Activated CD4-positive, alpha-beta T cell treated with anti-CD3 and anti-CD28 coated beads for 36 hours (primary cell): ENCODE results near the gene MSRB1. TPM values are rescaled to one million over a fixed set of nuclear protein-coding genes. Genes with fewer than 3 reads are reported as not detected.

Source experiments
- ATAC-seq: fragments of 200-7000 bp; cut with Tn5 transposase; one replicate; pipeline ENCODE4 v1.10.0; 2021; ENCODE audit warnings: mild to moderate bottlenecking, moderate library complexity
- CTCF ChIA-PET: fragments of 350-600 bp; sonication (Branson Sonifier 250); formaldehyde crosslinking; loops from one replicate; lab custom pipeline; 2021; ENCODE audit warnings: antibody characterized with exemption; lab: Charles Lee
- POLR2A ChIA-PET: fragments of 350-600 bp; sonication (Branson Sonifier 250); formaldehyde crosslinking; loops from one replicate; lab custom pipeline; 2021; ENCODE audit warnings: antibody characterized with exemption, inconsistent platforms; lab: Charles Lee
- DNase-seq: peaks from one replicate; pipeline ENCODE4 v3.0.0-alpha.2; 2020
- H3K27ac Mint-ChIP-seq: one replicate; pipeline ENCODE4 v1.8.0; 2021; ENCODE audit warnings: mixed read lengths
- H3K27me3 Mint-ChIP-seq: one replicate; pipeline ENCODE4 v1.8.0; 2021; ENCODE audit warnings: mixed read lengths
- H3K36me3 Mint-ChIP-seq: one replicate; pipeline ENCODE4 v1.8.0; 2021; ENCODE audit warnings: low read depth, mixed read lengths
- H3K4me1 Mint-ChIP-seq: one replicate; pipeline ENCODE4 v1.8.0; 2021; ENCODE audit warnings: mixed read lengths
- H3K4me3 Mint-ChIP-seq: one replicate; pipeline ENCODE4 v1.8.0; 2021; ENCODE audit warnings: mild to moderate bottlenecking, moderate library complexity, mixed read lengths
- H3K9me3 Mint-ChIP-seq: one replicate; pipeline ENCODE4 v1.8.0; 2021; ENCODE audit warnings: low read depth, mixed read lengths
- intact Hi-C, 2 experiments: fragments of 100-400 bp; cut with DNase I in 1 of 2; cut with micrococcal nuclease in 1 of 2; formaldehyde crosslinking; loops; one replicate each; pipeline versions ENCODE4 v1.14.2 to v1.15.1; 2022 to 2024; cut with DNase I, micrococcal nuclease
- total RNA-seq, 2 experiments: library from RNA; stranded (reverse); gene quantifications; one replicate each; pipeline ENCODE4 v1.2.3, GENCODE V29; 2021

MSRB1 gene
- 10 to 100 TPM; 17.3 to 21.8 TPM for total RNA-seq

- Mint-ChIP-seq H3K9me3 (no peaks in the 10 kb centered on the region), H3K4me1 (peaks cover 26% of the 10 kb centered on the region), H3K36me3 (peaks cover 4% of the 10 kb centered on the region), H3K27ac (peak within 1 kb of the TSS; percentile 82), H3K27me3 (no peaks in the 10 kb centered on the region), H3K4me3 (peak within 1 kb of the TSS; percentile 80)
- intact Hi-C loops, result loop anchor here (1.0 to 10.0 kb wide), 21 partner anchors 14 to 598 kb away; partner anchors contain the start of genes NDUFB10 (in 2 of the 2), CCNF (in 1 of the 2), E4F1 (in 1 of the 2) and GFER (in 1 of the 2)
- ATAC-seq, result peak; percentile 97
- peak; percentile 100 for DNase-seq
- ChIA-PET POLR2A (interaction anchor here (0.5 to 1.9 kb wide), 12 partner anchors 12 to 1225 kb away, joined by 3 to 14 read pairs (median 5); partner anchors contain the start of genes FAHD1, HAGH, LMF1 and NUBP2), CTCF (interaction anchor here (0.5 to 1.5 kb wide), 6 partner anchors 12 to 197 kb away, joined by 3 to 5 read pairs (median 4); partner anchors contain the start of gene RPL3L)
These were observed at the start of gene MSRB1 for GRCh38 chr16:1942810-1943726. Gene MSRB1 (minus strand): TSS chr16:1943199. CDS start chr16:1943156, 43 bp downstream.

- H3K4me1 Mint-ChIP-seq, result peaks cover 27% of the 10 kb centered on the region
- ChIA-PET CTCF (interaction anchor here (1.2 kb wide), 1 partner anchor 163 kb away, joined by 7 read pairs; the partner anchor contains the start of gene TRAF7), POLR2A (interaction anchor here (1.5 to 2.0 kb wide), 3 partner anchors 11 to 163 kb away, joined by 4 to 13 read pairs (median 7); partner anchors contain the start of genes NOXO1, RPS2 and TRAF7)
- H3K36me3 Mint-ChIP-seq, result peaks cover 3% of the 10 kb centered on the region
- no peak overlapping the region for H3K27ac Mint-ChIP-seq
- ATAC-seq, result peak; percentile 70
- peaks cover 15% of the 10 kb centered on the region for H3K27me3 Mint-ChIP-seq
- DNase-seq, result peak; percentile 100
- peak overlapping the region; percentile 56 for H3K4me3 Mint-ChIP-seq
- intact Hi-C loops, result loop anchor here (1.0 to 10.0 kb wide), 17 partner anchors 17 to 523 kb away; partner anchors contain the start of genes RPS2 (in 2 of the 2), ATP6V0C (in 1 of the 2), CCNF (in 1 of the 2) and CRAMP1 (in 1 of the 2)
- no peaks in the 10 kb centered on the region for H3K9me3 Mint-ChIP-seq
These were observed 49.1 kb upstream of the MSRB1 start for GRCh38 chr16:1991948-1992703.

GRCh38 chr16:1991588-1991947, 48.6 kb upstream of the MSRB1 start:
- no peak for DNase-seq

GRCh38 chr16:1991135-1991551, 48.1 kb upstream of the MSRB1 start:
- Mint-ChIP-seq H3K4me1 (peaks cover 21% of the 10 kb centered on the region), H3K27ac (peak overlapping the region; percentile 51), H3K4me3 (peak overlapping the region; percentile 56), H3K27me3 (peaks cover 15% of the 10 kb centered on the region), H3K9me3 (no peaks in the 10 kb centered on the region), H3K36me3 (peaks cover 11% of the 10 kb centered on the region)
- peak; percentile 72 for DNase-seq
- intact Hi-C loops, result loop anchor here in 1 of 2 experiments (5.0 to 10.0 kb wide), 3 partner anchors 219 to 524 kb away; partner anchors contain the start of genes ATP6V0C, CRAMP1, EME2 and IFT140
- ChIA-PET POLR2A (interaction anchor here (1.5 to 2.0 kb wide), 3 partner anchors 10 to 164 kb away, joined by 4 to 13 read pairs (median 7); partner anchors contain the start of genes NOXO1, RPS2 and TRAF7), CTCF (interaction anchor here (1.5 kb wide), 1 partner anchor 149 kb away, joined by 6 read pairs; no protein-coding TSS in a partner anchor)
- peak; percentile 42 for ATAC-seq

More at GRCh38 chr16:1991588-1991947, 48.6 kb upstream of the MSRB1 start:
- ChIA-PET POLR2A (interaction anchor here (1.5 to 2.0 kb wide), 3 partner anchors 10 to 163 kb away, joined by 4 to 13 read pairs (median 7); partner anchors contain the start of genes NOXO1, RPS2 and TRAF7), CTCF (interaction anchor here (1.2 to 1.5 kb wide), 2 partner anchors 149 to 164 kb away, joined by 6 to 7 read pairs; partner anchors contain the start of gene TRAF7)
- Mint-ChIP-seq H3K4me1 (peaks cover 24% of the 10 kb centered on the region), H3K4me3 (peak overlapping the region; percentile 56), H3K27ac (peak overlapping the region; percentile 19), H3K27me3 (peaks cover 15% of the 10 kb centered on the region), H3K36me3 (peaks cover 8% of the 10 kb centered on the region), H3K9me3 (no peaks in the 10 kb centered on the region)
- ATAC-seq, result no peak
- intact Hi-C loops, result loop anchor here in 1 of 2 experiments (5.0 to 10.0 kb wide), 3 partner anchors 219 to 523 kb away; partner anchors contain the start of genes ATP6V0C, CRAMP1, EME2 and IFT140

GRCh38 chr16:1990351-1991134, 47.5 kb upstream of the MSRB1 start:
- intact Hi-C loops, result loop anchor here in 1 of 2 experiments (5.0 to 10.0 kb wide), 3 partner anchors 218 to 524 kb away; partner anchors contain the start of genes ATP6V0C, CRAMP1, EME2 and IFT140
- peaks cover 15% of the 10 kb centered on the region for H3K27me3 Mint-ChIP-seq
- POLR2A ChIA-PET, result interaction anchor here (0.7 to 2.0 kb wide), 3 partner anchors 9 to 525 kb away, joined by 3 to 13 read pairs (median 4); partner anchors contain the start of genes NOXO1 and RPS2

GRCh38 chr16:1990101-1990350, 47.0 kb upstream of the MSRB1 start:
- no peak overlapping the region for H3K27ac Mint-ChIP-seq
- DNase-seq (no peak), ATAC-seq (no peak)
- intact Hi-C loops, result loop anchor here in 1 of 2 experiments (5.0 to 10.0 kb wide), 3 partner anchors 218 to 525 kb away; partner anchors contain the start of genes ATP6V0C, CRAMP1, EME2 and IFT140
- peaks cover 15% of the 10 kb centered on the region for H3K36me3 Mint-ChIP-seq
- H3K27me3 Mint-ChIP-seq, result peaks cover 15% of the 10 kb centered on the region
- no peaks in the 10 kb centered on the region for H3K9me3 Mint-ChIP-seq
- H3K4me3 Mint-ChIP-seq, result no peak overlapping the region
- ChIA-PET POLR2A (interaction anchor here (2.0 kb wide), 1 partner anchor 25 kb away, joined by 13 read pairs; the partner anchor contains the start of gene RPS2), CTCF (interaction anchor here (1.5 kb wide), 1 partner anchor 151 kb away, joined by 6 read pairs; no protein-coding TSS in a partner anchor)
- H3K4me1 Mint-ChIP-seq, result peaks cover 22% of the 10 kb centered on the region

More at GRCh38 chr16:1990351-1991134, 47.5 kb upstream of the MSRB1 start:
- Mint-ChIP-seq H3K27ac (peak overlapping the region; percentile 51), H3K4me1 (peaks cover 19% of the 10 kb centered on the region), H3K9me3 (no peaks in the 10 kb centered on the region), H3K36me3 (peaks cover 15% of the 10 kb centered on the region), H3K4me3 (peak overlapping the region; percentile 56)
- DNase-seq (peak; percentile 70), ATAC-seq (no peak)
- CTCF ChIA-PET, result interaction anchor here (1.5 kb wide), 1 partner anchor 150 kb away, joined by 6 read pairs; no protein-coding TSS in a partner anchor

- intact Hi-C loops, result loop anchor here (2.0 to 10.0 kb wide), 4 partner anchors 17 to 525 kb away; partner anchors contain the start of genes ATP6V0C (in 1 of the 2), CRAMP1 (in 1 of the 2), EME2 (in 1 of the 2) and IFT140 (in 1 of the 2)
- peaks cover 15% of the 10 kb centered on the region for H3K27me3 Mint-ChIP-seq
- POLR2A ChIA-PET, result no interaction called here
- DNase-seq (peak; percentile 47), ATAC-seq (no peak)
- H3K36me3 Mint-ChIP-seq, result peaks cover 15% of the 10 kb centered on the region
- H3K9me3 Mint-ChIP-seq, result no peaks in the 10 kb centered on the region
- peaks cover 22% of the 10 kb centered on the region for H3K4me1 Mint-ChIP-seq
- peak within 1 kb of the TSS; percentile 56 for H3K4me3 Mint-ChIP-seq
- CTCF ChIA-PET, result interaction anchor here (1.6 kb wide), 1 partner anchor 15 kb away, joined by 5 read pairs; no protein-coding TSS in a partner anchor
- H3K27ac Mint-ChIP-seq, result no peak within 1 kb of the TSS
These were observed 46.5 kb upstream of the MSRB1 start, which contains the start of gene SYNGR3 for GRCh38 chr16:1989209-1990100. Gene SYNGR3 (plus strand): TSS chr16:1989970. CDS start chr16:1990103, 133 bp downstream.

GRCh38 chr16:1987198-1987597, 44.2 kb upstream of the MSRB1 start:
- CTCF ChIA-PET, result no interaction called here
- peaks cover 19% of the 10 kb centered on the region for H3K4me1 Mint-ChIP-seq
- ATAC-seq, result no peak

More at GRCh38 chr16:1987198-1987597, 44.2 kb upstream of the MSRB1 start:
- H3K9me3 Mint-ChIP-seq, result no peaks in the 10 kb centered on the region
- no peak for DNase-seq
- H3K27me3 Mint-ChIP-seq, result peaks cover 26% of the 10 kb centered on the region
- H3K36me3 Mint-ChIP-seq, result peaks cover 15% of the 10 kb centered on the region
- intact Hi-C loops, result no loop called here
- POLR2A ChIA-PET, result interaction anchor here (0.9 kb wide), 1 partner anchor 16 kb away, joined by 4 read pairs; no protein-coding TSS in a partner anchor
- no peak overlapping the region for H3K27ac Mint-ChIP-seq
- H3K4me3 Mint-ChIP-seq, result no peak overlapping the region
